ENCODE measurements around the gene FAM187B.
"Not testable (repeated sequence)": the region's sequence is repeated elsewhere in the genome, so short reads cannot be mapped to it uniquely, and the experiment has no call there.

The FAM187B gene

DNA sequence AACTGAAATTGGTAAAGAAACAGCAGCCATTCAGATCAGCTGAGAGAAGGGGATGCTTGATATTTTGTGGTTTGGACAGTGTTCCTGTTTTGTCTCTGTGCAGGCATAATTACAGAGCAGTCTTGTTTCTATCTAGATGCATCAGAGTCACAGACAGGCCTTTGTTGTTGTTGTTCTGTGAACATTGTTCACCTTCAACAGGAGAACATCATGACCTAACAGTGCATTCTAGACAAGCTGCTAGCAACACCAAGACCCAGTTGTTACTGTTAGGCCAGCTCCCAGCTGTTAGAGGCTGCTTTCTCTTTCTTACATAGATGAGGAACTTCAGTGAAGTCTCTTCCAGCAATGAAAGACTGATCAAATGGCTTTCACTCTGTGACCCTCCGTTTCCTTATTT is 11.8 kb upstream of the FAM187B start:
- no peak overlapping the region for H3K4me3 Mint-ChIP-seq
- TF ChIP-seq, protein P1, sequence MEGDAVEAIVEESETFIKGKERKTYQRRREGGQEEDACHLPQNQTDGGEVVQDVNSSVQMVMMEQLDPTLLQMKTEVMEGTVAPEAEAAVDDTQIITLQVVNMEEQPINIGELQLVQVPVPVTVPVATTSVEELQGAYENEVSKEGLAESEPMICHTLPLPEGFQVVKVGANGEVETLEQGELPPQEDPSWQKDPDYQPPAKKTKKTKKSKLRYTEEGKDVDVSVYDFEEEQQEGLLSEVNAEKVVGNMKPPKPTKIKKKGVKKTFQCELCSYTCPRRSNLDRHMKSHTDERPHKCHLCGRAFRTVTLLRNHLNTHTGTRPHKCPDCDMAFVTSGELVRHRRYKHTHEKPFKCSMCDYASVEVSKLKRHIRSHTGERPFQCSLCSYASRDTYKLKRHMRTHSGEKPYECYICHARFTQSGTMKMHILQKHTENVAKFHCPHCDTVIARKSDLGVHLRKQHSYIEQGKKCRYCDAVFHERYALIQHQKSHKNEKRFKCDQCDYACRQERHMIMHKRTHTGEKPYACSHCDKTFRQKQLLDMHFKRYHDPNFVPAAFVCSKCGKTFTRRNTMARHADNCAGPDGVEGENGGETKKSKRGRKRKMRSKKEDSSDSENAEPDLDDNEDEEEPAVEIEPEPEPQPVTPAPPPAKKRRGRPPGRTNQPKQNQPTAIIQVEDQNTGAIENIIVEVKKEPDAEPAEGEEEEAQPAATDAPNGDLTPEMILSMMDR (IDR thresholded peaks at IDR 0.05), result no peak
- peaks cover 49% of the 10 kb centered on the region for H3K9me3 Mint-ChIP-seq
- no peak for DNase-seq
- peaks cover 4% of the 10 kb centered on the region for H3K36me3 Mint-ChIP-seq (ENCODE audit: low read depth)
- H3K27ac Mint-ChIP-seq, result no peak overlapping the region
- no peaks in the 10 kb centered on the region for H3K4me1 Mint-ChIP-seq
- H3K27me3 Mint-ChIP-seq (ENCODE audit: low read depth, poor library complexity), result peaks cover 25% of the 10 kb centered on the region

DNA sequence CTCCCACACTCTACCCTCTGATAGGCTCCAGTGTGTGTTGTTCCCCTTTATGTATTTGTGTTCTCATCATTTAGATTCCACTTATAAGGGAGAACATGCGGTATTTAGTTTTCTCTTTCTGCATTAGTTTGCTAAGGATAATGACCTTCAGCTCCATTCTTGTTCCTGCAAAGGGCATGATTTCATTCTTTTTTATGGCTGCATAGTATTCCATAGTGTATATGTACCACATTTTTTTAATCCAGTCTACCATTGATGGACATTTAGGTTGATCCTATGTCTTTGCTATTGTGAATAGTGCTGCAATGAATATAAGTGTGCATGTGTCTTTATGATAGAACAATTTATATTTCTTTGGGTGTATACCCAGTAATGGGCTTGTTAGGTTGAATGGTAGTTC is 11.1 kb upstream of the FAM187B start:
- not testable (repeated sequence) for DNase-seq; H3K4me3 Mint-ChIP-seq; H3K27ac Mint-ChIP-seq; H3K4me1 Mint-ChIP-seq; H3K36me3 Mint-ChIP-seq (ENCODE audit: low read depth)
- Mint-ChIP-seq H3K27me3 (ENCODE audit: low read depth, poor library complexity) (peaks cover 21% of the 10 kb centered on the region), H3K9me3 (peaks cover 50% of the 10 kb centered on the region)

DNA sequence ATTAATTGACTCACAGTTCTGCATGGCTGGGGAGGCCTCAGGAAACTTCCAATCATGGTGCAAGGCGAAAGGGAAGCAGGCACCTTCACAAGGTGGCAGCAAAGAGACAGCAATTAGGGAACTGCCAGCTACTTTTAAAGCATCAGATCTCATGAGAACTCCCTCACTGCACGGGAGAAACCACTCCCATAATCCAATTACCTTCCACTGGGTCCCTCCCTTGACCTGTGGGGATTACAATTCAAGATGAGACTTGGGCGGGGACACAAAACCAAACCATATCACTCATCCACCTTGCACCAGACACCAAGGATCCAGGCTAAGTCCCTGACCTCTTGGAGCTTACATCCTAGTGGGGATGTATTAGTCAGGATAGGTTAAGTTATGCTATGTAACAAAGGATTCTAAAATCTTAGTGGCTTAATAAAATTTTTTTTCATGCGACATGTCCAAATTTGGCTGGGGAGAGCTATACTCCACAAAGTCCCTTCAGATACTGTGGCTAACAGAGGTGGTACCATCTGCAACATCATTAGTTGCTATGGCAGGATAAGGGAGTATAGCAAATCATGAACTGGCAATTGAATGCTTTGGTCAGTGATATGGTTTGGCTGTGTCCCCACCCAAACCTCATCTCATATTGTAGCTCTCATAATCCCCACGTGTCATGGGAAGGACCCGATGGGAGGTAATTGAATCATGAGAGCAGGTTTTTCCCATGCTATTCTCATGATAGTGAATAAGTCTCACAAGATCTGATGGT is 8.3 kb upstream of the FAM187B start:
- Mint-ChIP-seq H3K27me3 (ENCODE audit: low read depth, poor library complexity) (peaks cover 16% of the 10 kb centered on the region), H3K9me3 (peaks cover 31% of the 10 kb centered on the region), H3K27ac (no peak overlapping the region), H3K4me1 (no peaks in the 10 kb centered on the region), H3K36me3 (ENCODE audit: low read depth) (peaks cover 4% of the 10 kb centered on the region), H3K4me3 (no peak overlapping the region)
- TF ChIP-seq, protein P1 (IDR thresholded peaks at IDR 0.05), result no peak
- DNase-seq, result no peak

DNA sequence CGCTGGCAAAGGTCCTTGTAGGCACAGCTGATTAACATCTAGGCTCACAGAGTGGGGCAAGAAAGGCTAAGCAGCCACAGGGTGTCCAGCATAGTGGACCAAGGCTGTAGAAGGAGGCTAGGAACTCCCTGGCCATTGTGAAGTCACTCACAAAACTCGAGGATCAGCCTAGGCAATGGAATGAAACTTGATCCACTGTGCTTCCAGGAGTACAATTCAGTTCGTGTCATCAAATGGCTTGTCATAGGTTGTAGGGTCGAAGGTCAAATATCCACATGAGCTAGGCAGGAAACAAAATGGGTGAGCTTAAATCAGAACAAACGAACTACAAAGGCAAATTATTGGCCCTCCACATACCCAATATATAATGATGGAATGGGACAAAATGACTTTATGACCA is 4.4 kb upstream of the FAM187B start:
- H3K27ac Mint-ChIP-seq, result peak overlapping the region; percentile 25
- H3K27me3 Mint-ChIP-seq (ENCODE audit: low read depth, poor library complexity), result peaks cover 16% of the 10 kb centered on the region
- no peaks in the 10 kb centered on the region for H3K36me3 Mint-ChIP-seq (ENCODE audit: low read depth)
- no peak for DNase-seq
- TF ChIP-seq, protein P1 (IDR thresholded peaks at IDR 0.05), result no peak
- H3K4me1 Mint-ChIP-seq, result no peaks in the 10 kb centered on the region
- peaks cover 5% of the 10 kb centered on the region for H3K9me3 Mint-ChIP-seq
- H3K4me3 Mint-ChIP-seq, result no peak overlapping the region

DNA sequence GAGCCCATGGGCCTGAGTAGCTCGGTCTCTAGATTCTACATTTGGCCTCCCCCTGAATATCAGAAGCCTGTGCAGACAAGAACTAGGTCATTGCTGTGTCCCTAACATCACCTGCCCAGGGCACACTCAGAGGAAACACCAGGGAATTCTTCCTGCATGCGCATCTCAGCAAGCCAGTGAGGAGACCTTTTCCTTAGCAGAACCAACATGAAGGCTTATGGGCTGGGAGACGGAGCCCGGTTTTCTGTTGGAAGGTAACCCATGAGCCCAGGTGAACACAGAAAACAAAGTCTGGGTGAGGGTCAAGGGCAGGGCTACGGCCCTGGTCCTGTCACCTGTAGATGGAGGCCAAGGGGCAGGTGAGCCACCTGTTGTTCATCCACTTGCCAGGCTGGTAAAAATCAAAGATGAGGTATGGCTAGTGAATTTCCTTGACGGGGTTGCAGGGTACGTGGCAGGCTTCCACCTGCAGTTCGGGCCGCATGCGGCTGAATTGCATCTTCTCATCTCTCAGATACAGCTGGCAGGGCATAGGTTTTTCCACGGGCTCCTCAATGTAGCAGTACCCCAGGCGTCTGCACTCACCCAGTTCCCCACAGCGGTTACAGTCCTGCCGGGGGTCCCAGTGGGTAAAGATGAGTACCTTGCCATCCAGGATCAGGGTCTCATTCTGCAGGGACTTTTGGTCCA is 3.6 kb upstream of the FAM187B start:
- H3K9me3 Mint-ChIP-seq, result peaks cover 5% of the 10 kb centered on the region
- no peaks in the 10 kb centered on the region for H3K4me1 Mint-ChIP-seq
- H3K36me3 Mint-ChIP-seq (ENCODE audit: low read depth), result no peaks in the 10 kb centered on the region
- H3K27ac Mint-ChIP-seq, result no peak overlapping the region
- no peak for DNase-seq
- peaks cover 12% of the 10 kb centered on the region for H3K27me3 Mint-ChIP-seq (ENCODE audit: low read depth, poor library complexity)
- no peak overlapping the region for H3K4me3 Mint-ChIP-seq
- TF ChIP-seq, protein P1 (IDR thresholded peaks at IDR 0.05), result no peak

DNA sequence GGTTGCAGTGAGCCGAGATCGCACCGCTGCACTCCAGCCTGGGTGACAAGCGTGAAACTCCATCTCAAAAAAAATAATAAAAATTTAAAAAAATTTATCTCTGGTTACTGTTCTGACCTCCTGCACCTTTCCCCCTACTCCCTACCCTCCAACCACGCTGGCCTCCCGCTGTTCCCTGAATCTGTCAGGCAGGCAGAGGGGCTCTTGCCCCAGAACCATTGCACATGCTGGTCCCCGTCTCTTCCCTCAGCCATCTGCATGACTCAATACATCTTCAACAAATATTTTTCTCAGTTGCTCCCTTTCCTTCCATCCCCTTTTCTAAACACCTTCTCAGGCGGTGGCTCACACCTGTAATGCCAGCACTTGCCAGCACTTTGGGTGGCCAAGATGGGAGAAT is 1.1 kb upstream of the FAM187B start:
- TF ChIP-seq, protein P1 (IDR thresholded peaks at IDR 0.05), result no peak
- peaks cover 9% of the 10 kb centered on the region for H3K27me3 Mint-ChIP-seq (ENCODE audit: low read depth, poor library complexity)
- no peak overlapping the region for H3K4me3 Mint-ChIP-seq
- no peaks in the 10 kb centered on the region for H3K9me3 Mint-ChIP-seq
- H3K27ac Mint-ChIP-seq, result no peak overlapping the region
- peaks cover 10% of the 10 kb centered on the region for H3K4me1 Mint-ChIP-seq
- no peak for DNase-seq
- no peaks in the 10 kb centered on the region for H3K36me3 Mint-ChIP-seq (ENCODE audit: low read depth)

Measured in nephron progenitor cell (in vitro differentiated cells).